GM06990 (cell line): ENCODE results near the gene MORN4.
A peak's percentile ranks its signal among the peaks of the same experiment; 100 is the strongest.

Source experiments
- DNase-seq: peaks from one replicate; pipeline ENCODE4 v3.0.0-alpha.2; 2011; ENCODE audit not compliant: insufficient read length; ENCODE audit errors: extremely low read depth
- H3K27me3 ChIP-seq: replicated peaks from 2 replicates; pipeline ENCODE4 v1.6.0; 2011; ENCODE audit warnings: low read length; ENCODE audit not compliant: control insufficient read depth, insufficient read depth
- H3K36me3 ChIP-seq: 2 replicates; pipeline ENCODE4 v1.5.1; 2011; ENCODE audit warnings: low read length; ENCODE audit not compliant: control insufficient read depth, insufficient read depth
- H3K4me3 ChIP-seq: replicated peaks from 2 replicates; pipeline ENCODE4 v1.5.1; 2011; ENCODE audit warnings: low read depth, mild to moderate bottlenecking, control low read depth, low read length
- CTCF ChIP-seq: IDR thresholded peaks from 2 replicates; pipeline ENCODE4 v1.5.1; 2011; ENCODE audit warnings: low read length, control low read depth, mild to moderate bottlenecking, inconsistent platforms; ENCODE audit not compliant: insufficient read depth, poor library complexity, severe bottlenecking

MORN4 gene

DNA sequence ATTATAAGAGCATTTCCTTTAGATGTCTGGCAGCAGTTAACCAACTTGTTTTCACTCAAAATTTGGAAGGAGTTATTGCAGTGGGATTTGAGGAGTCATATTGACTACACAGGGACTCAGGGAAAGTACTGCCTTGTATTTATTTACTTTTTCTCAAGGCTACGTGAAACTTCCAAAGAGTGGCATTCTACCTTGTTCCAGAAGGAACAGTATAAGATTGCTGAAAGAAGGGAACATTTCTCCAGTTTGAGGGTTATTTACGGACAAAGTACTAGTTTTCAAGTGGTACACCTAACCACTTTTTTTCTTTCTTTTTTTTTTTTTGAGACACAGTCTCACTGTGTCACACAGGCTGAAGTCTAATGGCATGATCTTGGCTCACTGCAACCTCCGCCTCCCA, 5.1 kb downstream of the MORN4 start:
- no peak for TF ChIP-seq CTCF
- Histone ChIP-seq H3K36me3 (no peaks in the 10 kb centered on the region), H3K4me3 (no peak overlapping the region), H3K27me3 (no peaks in the 10 kb centered on the region)
- no peak for DNase-seq

- no peak for DNase-seq
- TF ChIP-seq CTCF, result no peak
- no peak overlapping the region for H3K4me3 ChIP-seq
- no peaks in the 10 kb centered on the region for H3K27me3 ChIP-seq
- H3K36me3 ChIP-seq, result no peaks in the 10 kb centered on the region
Measured at GRCh38 chr10:97627731-97628130, 5.6 kb downstream of the MORN4 start.

DNA sequence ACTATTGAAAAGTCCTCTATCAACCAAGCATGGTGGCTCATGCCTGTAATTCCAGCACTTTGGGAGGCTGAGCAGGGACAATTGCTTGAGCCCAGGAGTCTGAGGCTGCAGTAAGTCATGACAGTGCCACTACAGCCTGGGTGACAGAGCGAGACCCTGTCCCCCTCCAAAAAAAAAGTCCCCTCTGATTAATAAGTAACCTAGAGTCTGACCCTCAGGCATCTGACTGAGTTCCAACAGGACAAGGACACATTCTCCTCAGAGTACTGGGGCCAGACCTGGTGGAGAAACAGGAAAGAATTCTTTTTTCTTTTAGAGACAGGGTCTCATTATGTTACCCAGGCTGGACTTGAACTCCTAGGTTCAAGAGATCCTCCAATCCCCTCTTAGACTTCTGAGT, 10.0 kb downstream of the MORN4 start:
- Histone ChIP-seq H3K4me3 (no peak overlapping the region), H3K27me3 (no peaks in the 10 kb centered on the region), H3K36me3 (no peaks in the 10 kb centered on the region)
- no peak for DNase-seq
- no peak for TF ChIP-seq CTCF

GRCh38 chr10:97618733-97619132, 14.6 kb downstream of the MORN4 start:
- DNase-seq, result no peak
- Histone ChIP-seq H3K27me3 (no peaks in the 10 kb centered on the region), H3K4me3 (no peak overlapping the region)

GRCh38 chr10:97618285-97618684, 15.0 kb downstream of the MORN4 start:
- no peaks in the 10 kb centered on the region for H3K36me3 ChIP-seq
- no peak for DNase-seq
- H3K4me3 ChIP-seq, result no peak overlapping the region
- no peak for TF ChIP-seq CTCF
- no peaks in the 10 kb centered on the region for H3K27me3 ChIP-seq

More at GRCh38 chr10:97618733-97619132, 14.6 kb downstream of the MORN4 start:
- TF ChIP-seq CTCF, result no peak
- H3K36me3 ChIP-seq, result no peaks in the 10 kb centered on the region

DNA sequence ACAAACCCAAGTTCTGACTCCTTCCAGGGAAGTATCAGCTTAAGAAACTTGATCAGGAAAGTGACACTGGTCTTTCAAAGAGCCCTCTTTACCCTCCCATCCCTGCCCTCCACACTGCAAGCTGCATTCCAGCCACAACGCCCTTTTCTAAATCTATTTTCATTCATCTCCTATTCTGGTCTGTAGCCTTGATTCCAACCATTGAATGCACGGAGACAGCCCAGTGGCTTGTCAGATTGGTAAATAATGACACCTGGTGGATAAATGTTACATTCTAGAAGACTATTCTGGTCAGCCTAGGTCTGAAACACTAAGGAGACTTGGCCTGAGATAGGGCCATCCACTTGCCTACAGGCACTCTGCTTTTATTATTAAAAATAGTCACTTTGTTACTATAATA, 20.9 kb downstream of the MORN4 start:
- H3K36me3 ChIP-seq, result no peaks in the 10 kb centered on the region
- peak; percentile 28 for TF ChIP-seq CTCF
- no peak for DNase-seq
- no peak overlapping the region for H3K4me3 ChIP-seq
- H3K27me3 ChIP-seq, result no peaks in the 10 kb centered on the region
